Measurements from ENCODE around the gene ATP8A2.

The ATP8A2 gene

DNA sequence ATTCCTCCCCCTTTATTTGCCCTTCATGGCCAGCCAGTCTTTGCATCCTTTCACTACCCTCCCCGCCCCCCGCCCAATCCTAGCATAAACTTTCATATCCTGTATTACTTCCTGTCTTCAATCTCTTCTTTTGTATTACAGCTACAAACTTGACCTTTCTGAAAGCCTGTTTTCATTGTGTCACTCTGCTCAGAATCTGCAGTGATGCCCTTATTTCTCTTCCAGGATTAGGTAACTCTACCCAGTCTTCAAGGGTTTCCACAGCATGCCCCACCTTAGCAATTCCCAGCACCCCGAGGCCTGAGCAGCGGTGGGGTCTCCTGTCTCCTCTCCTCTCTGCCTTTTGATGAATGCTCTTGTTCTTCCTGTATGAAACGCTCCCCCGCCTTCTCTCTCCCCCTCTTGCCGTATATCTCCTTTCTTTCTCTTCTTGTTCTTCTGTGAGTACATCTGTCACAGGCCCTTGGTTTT is 534.5 kb downstream of the ATP8A2 start:
- DNase-seq (ENCODE audit: low read depth in 1 of 2, low spot score in 1 of 2), result no peak

DNA sequence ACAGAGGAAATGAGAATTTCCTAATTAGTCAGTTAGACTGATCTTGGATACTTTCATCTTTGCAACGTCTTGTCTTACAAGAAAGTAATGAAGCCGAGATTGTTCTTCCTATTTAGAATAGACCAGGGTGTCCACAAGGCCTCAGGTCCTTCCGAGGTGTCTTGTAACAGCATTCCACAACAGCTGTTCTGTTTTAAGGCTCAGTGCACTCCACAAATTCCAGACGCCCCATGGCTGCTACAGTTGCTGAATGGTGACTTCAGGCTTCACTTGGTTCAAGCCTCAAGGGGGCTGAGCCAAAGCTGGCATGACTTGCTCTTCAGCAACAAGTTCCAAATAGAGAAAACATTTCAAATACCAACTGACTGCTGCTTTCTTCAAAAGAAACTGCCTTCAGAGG is 536.6 kb downstream of the ATP8A2 start:
- no peak for DNase-seq (ENCODE audit: low read depth in 1 of 2, low spot score in 1 of 2)

DNA sequence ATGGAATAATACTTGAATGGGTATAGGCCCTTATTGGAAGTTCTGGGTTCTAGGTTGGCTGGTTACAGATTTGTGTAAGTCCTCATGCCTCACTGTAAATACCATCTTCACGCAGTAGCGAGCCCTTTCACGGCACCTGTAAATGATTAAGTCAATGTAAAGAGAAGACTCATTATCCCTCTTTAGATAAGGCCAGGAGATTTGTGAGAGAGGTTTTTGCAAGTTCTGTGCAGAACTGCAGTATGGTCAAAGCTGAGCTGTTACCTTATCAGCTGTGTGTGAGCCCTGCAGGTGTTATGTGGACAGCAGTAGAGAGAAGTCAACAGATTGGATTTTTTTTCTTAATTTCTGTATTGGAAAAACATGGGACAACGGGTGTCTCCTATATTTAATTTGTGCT is 538.5 kb downstream of the ATP8A2 start:
- DNase-seq (ENCODE audit: low read depth in 1 of 2, low spot score in 1 of 2), result no peak

DNA sequence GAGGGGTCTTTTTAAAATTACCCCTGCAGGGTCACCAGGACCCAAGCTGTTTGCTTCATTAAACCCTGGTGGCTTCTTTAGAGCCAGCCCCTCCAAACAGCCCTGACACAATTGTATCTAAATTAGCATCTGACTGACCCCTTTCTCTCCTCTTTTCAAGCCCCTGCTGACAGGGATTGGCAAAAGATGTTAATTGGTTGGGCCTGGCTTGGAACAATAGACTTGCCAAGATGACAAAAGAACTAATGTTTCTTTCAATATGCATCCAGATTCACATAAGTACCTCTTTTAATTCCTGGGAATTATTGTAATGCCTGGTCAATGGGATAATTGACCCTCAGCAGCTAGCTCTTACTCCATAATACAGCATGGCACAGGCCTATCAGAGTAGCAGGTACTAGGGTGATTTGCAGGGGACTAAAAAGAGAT is 539.2 kb downstream of the ATP8A2 start:
- DNase-seq (ENCODE audit: low read depth in 1 of 2, low spot score in 1 of 2), result no peak

DNA sequence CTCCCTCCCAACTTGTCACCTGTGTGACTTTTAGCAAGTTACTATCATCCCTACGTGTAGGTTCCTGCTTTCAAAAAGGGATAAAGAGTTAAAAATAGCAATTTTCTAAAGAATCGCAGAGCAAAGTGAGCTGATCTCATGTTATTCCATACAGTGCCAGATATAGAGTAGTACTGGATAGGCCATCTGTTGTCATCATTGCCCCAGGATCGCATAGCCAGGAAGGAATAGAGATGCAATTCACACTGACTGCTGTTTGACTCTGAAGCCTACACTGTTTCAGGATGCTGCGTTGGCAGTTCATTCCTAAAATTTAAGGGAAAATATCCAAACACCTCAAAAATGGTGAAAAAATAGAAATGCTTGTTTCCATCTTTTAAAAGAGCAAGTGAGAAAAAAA is 541.2 kb downstream of the ATP8A2 start:
- no peak for DNase-seq (ENCODE audit: low read depth in 1 of 2, low spot score in 1 of 2)

DNA sequence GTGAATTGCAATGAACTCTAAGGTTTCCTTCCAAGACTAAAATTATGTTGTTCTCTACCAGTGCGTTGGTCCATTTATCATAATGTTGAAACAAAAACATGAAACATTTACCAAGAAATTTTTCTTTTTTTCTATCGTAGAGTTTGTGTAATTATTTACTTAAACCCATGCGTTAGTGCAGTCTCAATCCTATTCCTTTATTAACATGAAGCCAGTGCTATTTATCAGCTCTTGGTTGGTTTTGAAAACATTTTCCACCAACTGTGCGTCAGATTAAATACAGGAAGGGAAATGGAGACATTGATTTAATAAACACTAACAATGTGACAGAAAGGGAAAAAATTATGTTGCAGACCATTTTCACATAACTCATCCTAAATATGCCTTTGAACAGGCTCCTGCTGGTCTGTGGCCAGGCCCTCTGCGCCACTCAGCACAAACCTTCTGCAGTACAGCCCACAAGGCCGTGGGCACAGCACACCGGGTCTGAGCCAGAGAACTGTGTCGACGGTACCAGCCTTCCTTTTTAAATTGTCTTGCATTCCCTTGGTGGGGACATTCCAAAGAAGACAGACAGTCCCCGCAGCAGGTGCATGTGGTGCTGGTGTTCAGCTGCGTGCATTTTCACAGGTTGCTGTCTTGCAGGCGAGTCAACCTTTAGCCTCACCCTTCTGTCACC is 544.2 kb downstream of the ATP8A2 start:
- DNase-seq (ENCODE audit: low read depth in 1 of 2, low spot score in 1 of 2), result no peak

DNA sequence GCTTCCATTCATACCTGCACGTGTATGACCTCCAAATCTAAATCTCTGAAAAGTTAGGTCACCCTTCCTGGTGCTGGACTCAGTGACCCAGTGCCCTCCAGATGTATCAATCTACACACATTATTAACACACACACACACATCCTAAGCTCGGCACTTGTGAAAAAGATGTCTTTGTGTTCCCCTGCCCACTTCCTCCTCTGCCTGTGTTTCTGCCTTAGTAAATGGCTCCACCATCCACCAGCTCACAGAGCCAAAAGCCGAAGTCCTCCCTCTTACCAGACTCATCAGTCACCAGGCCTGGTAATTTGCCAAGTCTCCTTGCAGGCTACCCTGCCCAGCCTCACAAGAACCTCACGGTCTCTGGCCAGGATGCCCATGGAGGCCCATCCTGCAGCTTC is 548.5 kb downstream of the ATP8A2 start:
- no peak for DNase-seq (ENCODE audit: low read depth in 1 of 2, low spot score in 1 of 2)

DNA sequence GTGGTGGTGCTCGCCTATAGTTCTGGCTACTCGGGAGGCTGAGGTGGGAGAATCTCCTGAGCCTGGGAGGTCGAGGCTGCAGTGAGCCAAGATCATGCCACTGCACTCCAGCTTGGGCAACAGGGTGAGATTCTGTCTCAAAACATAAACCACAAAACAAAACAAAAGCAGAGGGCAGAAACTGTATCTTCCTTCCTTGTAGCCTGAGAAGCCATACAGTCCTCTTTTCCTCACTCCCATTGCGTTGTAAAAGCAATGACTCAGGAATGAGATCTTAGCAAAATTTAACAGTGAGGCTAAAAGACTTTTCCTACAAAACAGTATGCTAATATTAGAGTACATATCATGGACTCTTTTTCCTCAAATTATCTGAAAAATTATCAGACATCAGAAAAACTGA is 549.2 kb downstream of the ATP8A2 start:
- DNase-seq (ENCODE audit: low read depth in 1 of 2, low spot score in 1 of 2), result no peak

DNA sequence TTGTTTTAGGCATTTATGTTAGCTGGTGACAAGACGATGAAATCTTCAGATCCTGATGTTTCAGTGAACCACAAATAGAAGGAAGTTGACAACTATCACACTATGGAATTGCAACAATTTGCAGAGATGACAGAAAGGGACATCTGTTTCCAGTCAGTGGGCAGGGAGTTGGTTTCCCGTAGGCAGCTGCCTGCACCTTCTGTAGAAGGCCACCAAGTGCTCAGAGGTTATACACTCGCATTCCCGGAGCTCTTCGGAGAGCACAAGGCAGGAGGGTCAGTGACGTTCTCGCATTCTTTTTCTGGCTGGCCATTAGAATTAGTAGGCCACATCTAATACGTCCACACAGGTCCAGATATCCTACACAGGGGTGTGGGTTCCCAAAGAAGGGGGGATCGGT is 550.6 kb downstream of the ATP8A2 start:
- no peak for DNase-seq (ENCODE audit: low read depth in 1 of 2, low spot score in 1 of 2)

DNA sequence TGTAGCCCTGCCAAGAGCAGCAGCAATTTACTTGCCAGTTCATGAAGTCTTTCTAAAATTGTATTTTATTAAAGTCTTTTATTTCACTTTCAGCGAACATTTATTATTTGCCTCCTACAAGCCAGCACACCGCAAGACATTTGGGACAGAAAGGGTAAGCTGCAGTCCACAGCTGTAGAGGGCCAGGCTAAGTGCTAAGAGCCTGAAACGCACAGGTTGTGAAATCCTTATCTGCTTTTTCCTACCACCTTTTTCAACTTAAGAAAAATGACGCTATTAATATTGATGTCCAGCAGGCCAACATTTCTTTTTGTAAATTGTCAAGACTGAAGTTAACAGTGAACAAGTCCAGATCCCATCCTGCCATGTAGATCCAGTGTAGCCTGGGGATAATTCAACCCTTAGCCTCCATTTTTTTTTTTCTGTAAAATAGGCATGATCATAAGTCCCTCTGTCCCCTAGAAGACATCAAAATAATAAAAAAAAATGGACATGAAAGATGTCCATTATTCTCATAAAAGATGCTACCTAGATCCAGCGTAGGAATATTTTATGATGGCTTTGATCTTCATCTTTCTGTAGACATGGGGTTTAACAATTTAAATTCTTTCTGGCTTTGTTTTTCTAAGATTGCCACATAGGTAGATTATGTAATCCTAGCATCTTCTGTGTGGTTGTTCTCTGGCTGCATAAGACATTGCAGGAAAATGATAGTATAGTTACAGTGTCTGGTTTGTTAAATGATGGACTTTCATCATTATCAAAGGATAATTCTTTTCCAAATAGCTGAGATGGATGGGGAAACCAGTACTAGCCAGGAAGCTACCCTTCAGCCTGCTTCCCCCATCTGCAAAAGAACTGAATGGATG is 551.7 kb downstream of the ATP8A2 start:
- no peak for DNase-seq (ENCODE audit: low read depth in 1 of 2, low spot score in 1 of 2)

DNA sequence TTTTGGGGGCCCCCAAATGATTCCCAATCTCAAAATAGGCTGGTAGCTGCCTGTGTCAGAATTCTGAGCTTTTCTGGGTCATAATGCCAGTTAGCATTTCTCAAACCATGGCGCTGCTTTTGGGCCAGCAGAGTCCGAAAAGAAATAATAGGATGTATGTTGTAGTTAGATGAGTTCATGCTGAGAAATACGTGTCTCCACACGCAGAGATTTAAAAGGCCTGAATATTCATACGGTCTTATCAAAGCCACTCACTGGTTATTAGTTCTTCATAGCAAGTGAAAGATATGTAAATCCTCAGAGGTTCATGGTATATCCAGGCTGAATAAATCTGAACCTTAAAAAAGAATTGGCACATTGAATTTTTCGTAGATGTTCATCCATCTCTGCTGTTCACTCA is 555.6 kb downstream of the ATP8A2 start:
- DNase-seq (ENCODE audit: low read depth in 1 of 2, low spot score in 1 of 2), result no peak

DNA sequence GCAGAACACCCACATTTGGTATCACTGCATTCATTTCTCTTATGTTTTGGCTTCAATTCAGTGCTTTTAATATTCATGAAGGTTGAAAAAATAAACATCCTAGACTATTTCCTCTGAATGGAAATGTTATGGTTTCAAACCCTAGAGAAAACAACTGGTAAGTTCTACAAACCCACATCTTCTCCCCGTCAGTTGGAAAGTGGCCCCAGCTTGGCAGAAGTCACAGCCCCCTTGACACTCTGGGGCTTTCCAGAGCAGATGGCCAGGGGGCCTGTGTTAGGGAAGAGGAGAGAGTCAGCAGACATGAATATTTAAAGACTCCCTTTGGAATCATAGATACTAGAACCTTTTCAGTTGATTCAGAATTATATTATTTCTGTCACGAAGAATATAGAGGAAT is 556.2 kb downstream of the ATP8A2 start:
- DNase-seq (ENCODE audit: low read depth in 1 of 2, low spot score in 1 of 2), result no peak

DNA sequence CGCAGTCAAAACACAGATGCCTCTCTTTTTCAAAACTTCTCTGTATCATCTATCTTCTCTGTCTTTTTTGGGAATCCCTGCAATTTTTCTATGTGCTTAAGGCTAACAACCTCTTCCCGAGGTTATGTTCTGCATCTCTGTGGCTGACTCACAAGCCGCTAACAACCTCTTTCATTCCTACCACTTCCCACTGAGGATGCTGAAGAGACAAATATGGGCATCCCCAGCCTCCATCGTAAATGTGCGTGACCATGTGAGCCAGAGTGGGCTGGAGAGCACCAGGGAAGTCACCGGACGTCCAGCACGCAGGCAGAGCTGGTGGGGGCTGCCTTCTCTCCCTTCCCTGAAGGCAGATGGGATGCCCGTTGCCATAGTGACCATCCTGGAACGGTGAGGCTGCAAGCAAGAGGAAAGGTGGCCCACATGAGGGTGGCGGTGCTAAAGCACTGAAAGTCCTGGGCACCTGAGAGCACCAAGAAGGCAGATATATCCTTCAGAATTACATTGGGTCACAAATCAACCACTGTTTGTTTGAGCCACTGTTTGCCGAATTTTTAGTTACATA is 557.2 kb downstream of the ATP8A2 start:
- no peak for DNase-seq (ENCODE audit: low read depth in 1 of 2, low spot score in 1 of 2)

DNA sequence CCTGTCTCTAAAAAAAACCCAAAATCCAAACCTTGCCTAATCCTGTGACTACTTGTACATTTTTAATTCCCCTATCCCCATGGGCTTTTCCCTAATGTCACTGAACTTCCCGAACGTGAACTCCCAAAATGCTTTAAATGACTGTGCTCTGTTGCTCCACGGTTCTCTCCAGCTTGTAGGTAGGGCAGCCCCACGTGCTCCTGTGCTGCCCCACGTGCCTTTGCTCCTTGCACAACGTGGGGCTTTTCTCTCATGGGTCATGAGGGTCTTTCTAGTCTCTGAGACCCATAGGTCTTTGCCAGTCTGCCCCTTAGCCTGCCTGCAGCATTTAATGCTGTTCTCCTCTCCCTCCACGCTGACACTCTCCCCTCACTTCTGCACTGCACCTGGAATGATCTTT is 558.0 kb downstream of the ATP8A2 start:
- DNase-seq (ENCODE audit: low read depth in 1 of 2, low spot score in 1 of 2), result no peak

DNA sequence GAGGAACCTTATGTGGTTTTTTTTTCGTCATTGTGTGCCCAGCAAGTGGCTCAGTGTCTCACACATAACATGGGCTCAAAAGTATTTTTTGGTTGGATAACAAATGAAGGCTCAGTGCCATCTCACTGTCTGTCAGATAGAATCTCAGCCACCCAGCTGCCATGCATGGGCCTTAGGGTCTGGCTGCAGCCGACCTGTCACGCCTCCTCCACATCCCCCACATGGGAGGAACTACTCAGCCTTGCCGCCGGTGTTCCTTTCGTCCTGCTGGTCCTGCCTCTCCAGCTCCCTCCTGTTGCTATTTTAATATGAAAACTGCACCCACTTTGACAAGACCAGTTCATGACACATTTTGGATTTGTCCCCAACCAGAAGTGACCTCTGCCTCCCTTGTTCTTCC is 558.9 kb downstream of the ATP8A2 start:
- DNase-seq (ENCODE audit: low read depth in 1 of 2, low spot score in 1 of 2), result no peak

DNA sequence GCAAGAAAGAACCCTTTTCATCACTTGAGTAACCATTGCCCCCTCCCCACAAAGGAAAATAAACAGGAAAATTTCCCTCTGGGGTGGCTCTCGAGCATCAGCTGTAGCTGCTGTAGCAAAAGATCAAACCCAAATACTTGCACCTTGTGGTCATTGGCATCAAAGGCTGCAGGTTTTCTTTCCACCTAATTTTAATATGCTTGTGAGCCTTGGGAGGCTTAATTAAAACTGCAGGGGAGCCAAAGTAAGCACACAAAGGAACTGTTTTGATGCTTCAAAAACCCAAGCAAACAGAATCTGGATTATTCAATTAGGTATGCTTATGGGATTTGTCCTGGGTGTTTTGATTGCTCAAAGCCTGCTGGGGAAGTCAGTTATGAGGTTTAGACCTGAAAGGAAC is 560.6 kb downstream of the ATP8A2 start:
- DNase-seq (ENCODE audit: low read depth in 1 of 2, low spot score in 1 of 2), result no peak

DNA sequence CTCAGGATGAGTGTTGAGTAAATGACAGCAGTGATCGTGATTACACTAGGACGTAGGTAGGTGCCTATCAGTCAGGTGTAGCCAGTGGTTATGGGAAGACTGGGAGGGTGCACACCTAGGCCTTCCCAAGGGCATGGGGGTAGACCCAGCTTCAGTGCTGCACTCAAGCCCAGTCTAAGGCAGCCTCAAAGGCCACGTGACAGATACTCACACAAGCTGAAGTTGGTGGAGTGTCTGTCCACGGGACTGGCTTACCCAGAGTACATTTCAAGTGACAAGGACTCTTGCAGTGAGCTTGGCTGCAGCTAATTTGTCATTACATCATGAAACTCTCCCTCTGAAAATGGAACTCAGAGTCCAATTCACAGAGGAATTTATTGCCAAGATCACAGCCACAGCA is 561.7 kb downstream of the ATP8A2 start:
- DNase-seq (ENCODE audit: low read depth in 1 of 2, low spot score in 1 of 2), result no peak

DNA sequence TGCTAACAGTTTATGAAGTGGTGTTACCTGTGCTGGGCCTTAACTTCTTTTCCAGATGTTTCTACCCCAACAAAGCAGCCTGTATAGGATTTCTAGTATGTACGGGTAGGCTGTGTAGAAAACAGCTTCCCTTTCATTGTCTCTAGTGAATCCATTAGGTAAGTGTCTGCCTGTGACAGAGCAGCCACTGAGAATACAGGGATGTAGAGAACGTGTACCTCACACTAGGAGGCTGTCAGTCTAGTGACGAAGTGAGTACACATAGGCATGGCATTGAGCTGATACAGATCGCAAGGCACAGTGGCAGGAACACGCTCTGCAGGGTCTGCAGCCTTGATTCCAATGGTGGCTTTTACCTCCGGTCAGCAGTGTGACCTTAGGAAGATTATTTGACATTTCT is 562.4 kb downstream of the ATP8A2 start:
- DNase-seq (ENCODE audit: low read depth in 1 of 2, low spot score in 1 of 2), result no peak

DNA sequence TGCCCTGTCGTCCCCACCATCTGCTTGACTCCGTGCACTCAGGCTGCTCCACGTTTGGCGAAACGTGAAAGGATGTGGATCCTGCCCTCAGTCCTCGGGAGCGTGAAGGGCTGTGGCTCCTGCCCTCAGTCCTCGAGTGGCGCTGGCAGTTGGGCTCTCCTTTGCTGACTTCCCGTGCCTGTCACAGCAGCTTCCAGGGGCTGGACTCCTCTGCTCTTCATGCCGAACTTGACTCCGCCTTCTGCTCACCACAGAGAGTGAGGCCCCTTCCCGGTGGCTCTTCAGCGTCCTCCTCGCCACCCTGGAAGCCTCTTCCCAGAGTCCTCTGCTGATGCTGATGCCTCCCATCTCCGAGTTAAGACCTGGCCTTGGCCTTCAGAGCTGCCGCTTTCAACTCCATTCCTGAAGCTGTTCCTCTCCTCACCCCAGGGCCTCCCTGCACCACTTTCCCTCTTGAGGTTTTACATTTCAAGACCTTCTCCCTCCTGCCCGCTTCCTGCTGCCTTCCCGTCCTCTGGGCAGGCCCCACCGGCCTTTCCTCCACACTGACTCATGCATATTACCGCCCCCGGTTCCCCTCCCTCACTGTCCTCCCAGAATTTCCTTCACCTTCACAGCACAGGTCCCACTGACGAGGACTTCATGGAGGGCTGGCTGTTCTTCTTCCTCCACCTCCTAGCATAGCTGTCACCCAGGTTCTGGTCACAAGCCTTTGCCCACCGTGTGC is 568.4 kb downstream of the ATP8A2 start:
- DNase-seq (ENCODE audit: low read depth in 1 of 2, low spot score in 1 of 2), result no peak

DNA sequence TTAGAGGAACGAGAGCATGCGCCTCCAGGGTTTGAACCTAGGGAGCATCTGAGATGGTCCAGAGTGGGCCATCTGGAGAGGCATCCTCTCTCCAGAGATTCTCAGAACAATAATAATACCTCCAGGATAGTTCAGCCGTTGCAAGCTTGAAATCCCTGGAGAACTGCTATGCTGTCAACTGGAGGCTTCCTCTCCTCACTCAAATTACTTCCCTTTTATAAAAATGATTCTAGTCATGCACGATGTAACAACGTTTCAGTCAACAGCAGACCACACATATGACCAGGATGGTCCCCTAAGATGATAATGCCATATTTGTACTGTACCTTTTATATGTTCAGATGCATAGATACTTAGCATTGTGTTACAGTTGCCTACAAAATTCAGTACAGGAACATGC is 571.3 kb downstream of the ATP8A2 start:
- DNase-seq (ENCODE audit: low read depth in 1 of 2, low spot score in 1 of 2), result no peak

DNA sequence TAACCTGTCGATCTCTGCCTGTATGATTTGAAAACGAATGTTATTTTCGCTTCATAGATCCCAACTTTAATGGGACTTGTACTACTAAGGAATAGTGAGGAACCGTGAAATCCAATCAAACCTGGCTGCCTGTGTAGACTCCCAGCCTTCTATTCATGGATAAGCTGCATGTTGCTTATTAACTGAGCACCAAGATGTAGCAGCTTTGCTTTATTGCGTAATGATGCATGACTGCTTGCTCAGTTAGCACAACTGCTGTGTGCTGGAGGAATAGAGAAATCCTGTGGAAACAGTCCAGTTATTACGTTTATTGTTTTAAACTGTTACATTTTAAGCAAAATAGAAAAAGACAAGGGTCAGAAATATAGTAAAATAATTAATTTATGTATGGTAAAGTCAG is 571.9 kb downstream of the ATP8A2 start:
- no peak for DNase-seq (ENCODE audit: low read depth in 1 of 2, low spot score in 1 of 2)

DNA sequence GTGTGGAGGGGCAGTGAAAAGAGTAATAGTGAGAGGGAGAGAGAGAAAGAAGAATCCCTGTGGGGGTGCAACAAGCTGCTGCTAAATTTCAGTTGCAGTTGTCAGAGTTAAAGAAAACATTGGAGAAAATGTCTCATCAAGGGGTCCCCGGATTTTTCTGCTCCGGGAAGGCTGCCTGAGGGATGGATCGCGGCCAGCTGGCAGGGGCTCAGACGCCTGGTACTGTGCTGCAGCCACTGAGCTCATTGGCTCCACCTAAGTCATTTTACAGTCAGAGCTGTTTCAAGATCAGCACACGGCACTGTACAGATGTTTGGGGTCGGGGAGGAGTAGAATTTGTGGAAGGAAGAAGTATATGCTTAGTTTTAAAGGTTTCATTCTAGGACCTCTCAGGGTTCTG is 573.8 kb downstream of the ATP8A2 start:
- DNase-seq (ENCODE audit: low read depth in 1 of 2, low spot score in 1 of 2), result no peak

Data from activated T-helper 1 cell treated with anti-CD3 and anti-CD28 coated beads, Interleukin-2, amount 50 U/mL, for 16 hours (primary cell).